Measurements from ENCODE around the gene MAML2.

Gene MAML2

DNA sequence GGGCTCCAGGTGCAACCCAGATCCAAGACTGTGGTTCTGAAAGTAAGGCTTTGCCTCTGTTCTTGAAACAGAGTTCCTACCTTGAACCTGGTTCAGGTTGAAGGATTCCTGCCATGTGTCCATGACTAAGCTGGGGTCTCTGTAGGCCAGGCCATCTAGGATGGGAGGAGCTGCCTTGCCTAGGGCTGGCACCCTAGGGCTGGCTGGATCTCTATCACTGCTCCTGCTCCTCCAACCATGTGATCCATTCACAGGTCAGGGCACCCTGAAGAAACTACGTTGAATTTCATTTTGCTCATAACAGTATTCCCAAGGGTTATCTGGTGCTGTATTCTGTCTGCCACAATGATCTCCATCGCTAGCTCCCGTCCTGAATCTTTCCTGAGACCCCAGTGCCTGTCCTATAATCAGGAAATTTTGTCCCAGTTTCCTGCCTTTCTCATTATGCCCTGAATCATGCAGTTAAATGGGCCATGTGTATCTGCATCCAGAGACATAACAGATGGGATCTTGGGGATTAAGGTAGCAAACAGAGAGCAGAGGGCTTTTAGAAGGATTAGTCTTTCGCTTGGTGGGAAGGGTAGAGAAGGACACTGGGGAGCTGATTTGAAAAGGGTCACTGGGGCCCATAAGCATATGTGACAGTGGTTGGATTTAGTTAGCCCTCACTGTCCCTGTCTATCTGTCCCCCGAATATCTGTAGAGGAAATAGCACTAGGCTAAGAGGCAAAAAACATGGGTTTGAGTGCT is 320.9 kb downstream of the MAML2 start:
- no peak for DNase-seq

DNA sequence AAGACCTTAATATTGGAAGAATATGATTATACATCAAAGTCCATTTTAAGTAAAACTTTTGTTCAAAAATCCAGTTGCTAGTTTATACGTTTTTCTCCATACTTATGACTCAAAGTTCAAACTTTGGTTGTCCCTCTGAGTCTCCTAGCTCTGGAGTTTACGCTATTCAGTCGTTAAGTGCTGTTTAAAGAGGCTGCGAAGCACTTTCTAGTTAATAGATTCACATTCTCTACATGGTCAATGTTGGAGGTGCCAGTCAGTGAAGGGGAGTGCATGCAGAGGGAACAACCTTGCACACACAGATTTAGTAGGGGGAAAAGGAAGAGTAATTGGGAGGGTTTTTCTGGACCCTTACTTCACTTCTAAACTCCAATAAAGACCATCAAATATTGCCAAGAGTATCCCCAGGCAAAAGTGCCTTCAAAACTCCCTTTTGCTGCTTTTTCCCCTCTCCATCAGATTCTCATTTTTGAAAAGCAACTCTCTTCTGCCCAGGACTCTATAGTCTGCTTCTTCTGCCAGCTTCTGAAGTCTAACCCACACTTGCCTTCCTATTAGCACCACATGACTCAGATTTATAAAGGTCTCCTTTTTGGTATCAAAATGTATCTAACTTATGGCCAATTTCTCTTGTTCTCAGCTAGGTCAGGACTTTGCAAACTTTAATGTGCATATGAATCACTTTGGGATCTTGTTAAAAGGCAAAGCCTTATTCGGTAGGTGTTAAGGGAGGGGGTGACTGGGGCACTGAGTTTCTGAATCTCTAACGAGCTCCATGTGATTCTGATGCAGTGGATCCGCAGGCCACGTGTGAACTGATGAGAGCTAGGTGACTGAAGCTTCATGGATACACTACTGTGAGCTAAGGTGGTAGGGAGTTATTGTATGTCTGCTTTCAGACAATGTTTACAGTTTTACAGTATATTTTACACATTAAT is 322.9 kb downstream of the MAML2 start:
- no peak for DNase-seq

DNA sequence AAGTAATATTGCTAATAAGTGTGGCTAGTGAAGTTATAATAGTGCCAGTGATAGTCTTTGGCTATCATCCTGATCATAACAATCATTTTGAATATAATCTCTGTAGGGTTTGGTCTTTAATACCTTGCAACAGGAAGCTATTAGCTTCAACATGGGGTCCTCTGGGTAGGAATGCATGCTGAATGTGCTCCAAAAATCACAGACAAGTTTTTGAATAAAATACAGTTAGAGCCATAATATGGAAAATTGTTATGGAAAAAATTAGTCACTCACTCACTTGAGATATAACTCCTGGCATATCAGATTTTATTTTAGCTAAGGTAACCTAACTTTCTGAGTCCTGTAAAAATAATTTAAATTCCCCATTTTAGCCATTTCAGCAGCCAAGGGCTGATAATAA is 323.7 kb downstream of the MAML2 start:
- no peak for DNase-seq

DNA sequence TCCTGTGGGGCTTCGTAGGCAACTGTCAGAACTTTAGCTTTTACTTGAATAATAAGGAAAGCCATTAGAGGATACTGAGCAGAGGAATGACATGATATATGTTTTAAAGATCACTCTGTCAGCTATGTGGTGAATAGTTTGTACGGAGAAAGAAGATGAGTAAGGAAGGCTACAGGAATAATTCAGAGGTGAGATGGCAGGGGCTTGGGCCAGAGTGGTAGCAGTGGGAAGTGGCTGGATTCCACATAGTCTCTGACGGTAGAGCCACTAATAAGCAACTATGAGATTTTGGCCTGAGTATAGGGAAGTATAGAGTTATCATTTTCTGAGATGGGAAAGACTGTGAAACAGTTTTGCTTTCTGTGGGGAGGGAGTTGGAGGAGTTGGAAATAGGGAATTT is 325.1 kb downstream of the MAML2 start:
- DNase-seq: no peak

DNA sequence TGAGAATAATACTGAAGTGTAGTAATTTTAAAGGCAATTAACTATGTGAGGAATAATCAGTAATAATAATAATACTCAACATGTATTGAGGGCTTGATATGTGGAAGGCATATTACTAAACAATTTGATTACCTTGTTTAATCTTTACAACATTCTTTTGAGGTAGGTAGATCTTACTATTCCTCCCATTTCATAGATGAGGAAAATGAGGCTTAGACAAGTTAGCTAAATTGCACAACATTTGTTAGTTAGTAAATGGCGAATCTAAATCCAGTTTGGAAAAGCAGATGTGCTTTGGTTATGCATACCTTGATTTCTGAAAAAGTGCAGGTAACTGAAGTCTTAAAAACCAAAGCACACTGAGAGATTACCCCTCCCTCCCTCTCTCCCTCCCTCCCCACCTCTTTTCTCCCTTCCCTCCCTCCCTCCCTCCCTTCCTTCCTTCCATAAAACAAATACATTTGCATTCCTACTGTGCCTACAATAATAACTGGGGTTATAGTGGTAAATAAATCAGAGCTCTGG is 326.0 kb downstream of the MAML2 start:
- no peak for DNase-seq

DNA sequence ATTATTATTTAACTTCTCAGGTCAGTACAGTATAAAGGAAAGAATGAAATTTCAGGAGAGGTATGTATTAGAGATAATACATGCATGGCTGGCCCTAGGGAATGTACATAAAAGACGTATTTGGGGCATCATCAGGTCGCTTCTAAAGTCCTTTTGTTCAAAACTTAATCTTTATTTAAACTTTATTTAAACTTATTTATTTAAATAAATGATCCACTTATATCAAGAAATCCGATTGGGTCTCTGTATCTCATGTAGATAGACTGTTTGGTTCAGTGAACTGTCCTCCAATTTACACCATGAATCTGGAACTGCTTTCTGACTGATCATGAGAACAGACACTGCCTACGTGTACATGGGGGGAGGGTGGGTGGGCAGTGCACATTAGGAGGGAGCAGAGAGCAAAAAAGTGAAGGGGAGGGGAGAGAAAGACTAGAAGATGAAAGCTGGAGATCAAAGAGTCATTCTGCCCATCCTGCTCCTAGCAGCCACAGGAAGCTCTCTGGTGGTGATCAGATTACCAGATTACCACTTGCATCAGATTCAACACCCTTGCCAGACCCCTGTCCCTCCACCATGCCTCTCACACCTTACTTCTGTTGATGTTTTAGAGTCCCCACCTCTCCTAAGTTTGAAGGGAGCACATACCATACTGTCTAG is 327.0 kb downstream of the MAML2 start:
- DNase-seq: no peak

DNA sequence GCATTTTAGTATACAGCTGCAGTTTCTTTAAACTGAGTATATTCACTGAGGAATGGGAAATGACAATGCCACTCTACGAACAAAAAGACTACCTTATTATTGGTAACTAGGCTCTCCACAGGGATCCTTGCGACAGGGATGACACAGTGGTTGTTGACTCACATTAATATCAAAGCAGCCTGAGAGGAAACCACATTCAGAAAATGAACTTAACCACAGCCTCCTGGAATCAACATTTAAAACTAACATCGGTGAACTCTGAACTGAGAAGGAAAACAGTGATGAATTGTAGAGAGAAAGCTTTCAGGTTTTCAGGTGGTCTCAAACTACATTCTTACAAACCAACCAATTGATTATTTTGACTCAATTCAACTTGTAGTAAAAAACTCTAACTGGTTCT is 328.8 kb downstream of the MAML2 start:
- DNase-seq: no peak

DNA sequence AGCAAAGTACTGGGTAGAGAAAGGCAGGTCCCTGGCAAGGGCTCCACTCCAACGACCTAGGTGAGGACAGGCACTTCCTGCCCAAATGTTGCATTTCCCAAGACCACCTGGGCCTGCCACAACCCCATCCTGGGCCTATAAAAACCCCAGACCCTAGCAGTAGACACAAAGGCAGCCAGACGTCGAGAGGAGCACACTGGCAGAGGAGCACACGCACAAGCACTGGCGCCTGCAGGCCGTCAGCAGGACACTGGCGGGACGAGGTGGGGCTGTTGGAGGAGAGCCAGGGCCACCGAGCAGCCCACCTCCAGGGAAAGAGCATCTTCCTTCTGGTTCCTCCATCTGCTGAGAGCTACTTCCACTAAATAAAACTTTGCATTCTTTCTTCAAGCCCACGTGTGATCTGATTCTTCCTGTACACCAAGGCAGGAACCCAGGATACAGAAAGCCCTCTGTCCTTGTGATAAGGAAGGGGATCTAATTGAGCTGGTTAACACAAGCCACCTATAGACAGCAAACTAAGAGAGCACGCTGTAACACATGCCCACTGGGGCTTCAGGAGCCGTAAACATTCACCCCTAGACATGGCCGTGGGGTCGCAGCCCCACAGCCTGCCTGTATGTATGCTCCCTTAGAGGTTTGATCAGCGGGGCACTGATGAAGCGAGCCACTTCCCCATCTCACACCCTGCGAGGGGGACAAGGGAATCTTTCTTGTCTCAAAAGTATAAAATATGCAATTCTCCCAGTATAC is 329.4 kb downstream of the MAML2 start:
- DNase-seq: no peak

DNA sequence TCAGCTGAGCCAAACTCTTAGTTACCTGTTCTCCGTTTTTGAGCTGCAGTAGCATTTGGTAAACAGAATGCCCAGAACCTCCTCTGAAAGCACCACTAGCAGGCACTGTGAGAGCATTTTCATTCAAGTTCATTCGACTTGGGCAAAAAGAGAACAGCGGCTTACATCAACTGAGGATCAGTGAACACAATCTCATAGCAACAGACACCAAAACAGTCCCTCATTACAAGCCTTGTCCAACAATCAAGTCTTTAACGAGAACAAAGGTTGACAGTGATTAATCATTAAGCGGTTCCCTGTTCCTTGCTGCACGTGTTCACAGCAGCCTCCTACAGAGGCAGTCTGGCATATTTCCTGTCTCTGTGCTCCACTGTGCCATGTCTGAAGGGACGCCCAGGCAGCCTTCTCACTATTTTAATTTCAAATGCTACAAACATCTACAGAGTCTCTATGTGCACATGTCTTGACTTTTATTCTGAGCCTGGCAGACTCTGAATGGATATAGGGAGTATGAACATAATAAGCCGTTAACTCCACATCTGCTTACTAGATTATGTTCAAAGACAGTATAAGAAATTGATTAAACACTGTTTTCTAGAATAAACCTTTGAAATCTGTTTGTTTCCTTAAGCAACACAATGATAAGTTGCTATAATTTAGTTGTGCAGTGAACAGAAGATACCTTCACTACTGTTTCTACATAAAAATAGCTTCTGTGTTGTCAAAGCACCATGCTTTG is 330.7 kb downstream of the MAML2 start:
- no peak for DNase-seq

DNA sequence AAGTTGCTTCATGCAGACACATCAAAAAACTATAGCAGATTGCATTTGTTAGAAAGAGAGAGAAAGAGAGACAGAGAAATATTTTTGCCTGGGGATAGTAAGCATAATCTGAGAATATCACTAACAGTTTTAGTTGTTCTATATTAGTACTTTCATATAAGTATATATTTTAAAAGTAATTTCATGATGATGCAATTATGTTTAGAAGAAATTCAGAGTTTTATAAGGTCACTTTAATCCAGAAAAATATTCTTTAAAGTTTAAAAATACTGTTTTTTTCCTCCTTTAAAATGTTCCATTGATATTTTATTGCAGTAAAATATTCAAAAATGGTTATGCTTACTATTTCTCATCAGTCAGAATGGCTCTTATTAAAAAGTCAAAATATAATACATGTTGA is 332.3 kb downstream of the MAML2 start:
- no peak for DNase-seq

DNA sequence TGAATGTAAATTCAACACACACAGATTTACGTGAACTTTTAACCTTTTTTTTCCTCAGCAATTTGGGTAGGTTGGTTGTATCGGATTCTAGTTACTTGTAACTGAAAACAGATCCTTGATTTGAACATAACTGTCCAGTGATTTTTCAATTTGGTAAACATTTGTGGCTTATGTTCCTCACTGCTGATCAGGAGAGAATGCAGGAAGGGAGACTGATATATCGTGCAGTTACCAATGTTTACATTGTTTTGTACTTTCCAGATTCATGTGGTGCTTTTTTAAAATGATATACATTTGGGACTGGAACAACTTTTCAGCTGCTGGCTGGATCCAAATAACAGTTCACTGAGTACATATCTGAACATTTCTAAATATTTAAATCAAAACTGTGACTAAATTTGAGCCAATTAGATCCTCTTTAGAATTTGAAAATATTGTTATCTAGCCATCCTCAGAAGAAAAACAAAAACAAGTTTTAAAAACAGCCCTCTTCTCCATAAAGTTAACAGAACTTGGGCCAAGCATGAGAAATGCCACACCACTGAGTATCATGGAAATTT is 334.8 kb downstream of the MAML2 start:
- DNase-seq: no peak

DNA sequence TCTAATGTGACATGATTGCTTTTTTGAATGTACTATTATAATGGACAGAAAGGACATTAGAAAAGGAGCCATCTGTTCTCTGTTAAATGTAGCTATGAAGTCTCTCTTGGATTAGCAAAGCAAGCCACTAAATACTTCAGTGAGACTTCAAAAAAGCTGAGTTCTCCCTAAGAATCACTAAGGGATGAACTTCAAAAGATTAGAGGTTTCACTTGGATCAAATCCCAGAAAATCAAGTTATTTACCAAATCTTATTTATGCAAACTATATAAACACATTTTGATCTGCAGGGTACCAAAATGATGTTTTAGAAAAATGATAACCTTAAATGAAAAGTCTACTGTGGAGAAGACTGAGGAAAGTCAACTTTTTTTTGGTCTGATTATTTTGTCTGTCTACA is 337.0 kb downstream of the MAML2 start:
- DNase-seq: no peak

DNA sequence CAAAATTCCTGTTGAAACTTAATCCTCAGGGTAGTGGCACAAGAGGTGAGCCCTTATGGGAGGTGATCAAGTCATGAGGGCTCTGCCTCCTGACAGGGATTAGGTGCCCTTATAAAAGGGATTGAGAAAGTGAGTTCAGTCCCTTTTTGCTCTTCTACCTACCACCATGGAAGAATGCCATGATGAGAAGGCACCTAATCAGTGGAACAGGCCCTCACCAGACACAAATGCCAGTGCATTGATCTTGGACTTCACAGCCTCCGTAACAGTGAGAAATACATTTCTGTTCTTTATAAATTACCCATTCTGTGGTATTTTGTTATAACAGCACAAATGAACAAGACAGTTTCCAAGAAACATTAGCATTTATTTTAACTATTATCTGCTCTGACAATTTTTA is 338.1 kb downstream of the MAML2 start:
- no peak for DNase-seq

DNA sequence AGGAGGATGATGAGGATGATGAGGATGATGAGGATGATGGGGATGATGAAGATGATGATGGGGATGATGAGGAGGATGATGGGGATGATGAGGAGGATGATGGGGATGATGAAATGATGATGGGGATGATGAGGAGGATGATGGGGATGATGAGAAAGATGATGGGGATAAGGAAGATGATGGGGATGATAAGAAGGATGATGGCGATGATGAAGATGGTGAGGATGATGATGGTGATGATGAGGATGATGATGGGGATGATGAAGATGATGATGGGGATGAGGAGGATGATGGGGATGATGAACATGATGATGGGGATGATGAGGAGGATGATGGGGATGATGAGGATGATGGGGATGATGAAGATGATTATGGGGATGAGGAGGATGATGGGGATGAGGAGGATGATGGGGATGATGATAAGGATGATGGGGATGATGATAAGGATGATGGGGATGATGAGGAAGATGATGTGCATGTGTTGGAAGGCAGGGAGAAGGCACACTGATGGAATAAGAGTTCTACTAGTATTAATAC is 340.2 kb downstream of the MAML2 start:
- DNase-seq: no peak

DNA sequence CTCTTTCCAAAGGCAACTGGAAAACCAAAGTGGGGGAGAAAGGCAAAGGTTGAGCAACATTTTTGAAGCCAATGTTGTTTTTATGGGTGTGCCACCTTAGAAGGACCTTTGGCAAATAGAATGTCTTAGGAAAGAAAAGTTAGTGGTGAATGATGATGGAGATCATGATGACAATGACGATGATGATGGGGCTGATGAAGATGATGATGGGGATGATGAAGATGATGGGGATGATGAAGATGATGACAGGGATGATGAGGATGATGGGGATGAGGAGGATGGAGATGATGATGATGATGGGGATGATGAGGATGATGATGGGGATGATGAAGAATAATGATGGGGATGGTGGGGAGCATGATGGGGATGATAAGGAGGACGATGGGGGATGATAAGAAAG is 340.7 kb downstream of the MAML2 start:
- no peak for DNase-seq

DNA sequence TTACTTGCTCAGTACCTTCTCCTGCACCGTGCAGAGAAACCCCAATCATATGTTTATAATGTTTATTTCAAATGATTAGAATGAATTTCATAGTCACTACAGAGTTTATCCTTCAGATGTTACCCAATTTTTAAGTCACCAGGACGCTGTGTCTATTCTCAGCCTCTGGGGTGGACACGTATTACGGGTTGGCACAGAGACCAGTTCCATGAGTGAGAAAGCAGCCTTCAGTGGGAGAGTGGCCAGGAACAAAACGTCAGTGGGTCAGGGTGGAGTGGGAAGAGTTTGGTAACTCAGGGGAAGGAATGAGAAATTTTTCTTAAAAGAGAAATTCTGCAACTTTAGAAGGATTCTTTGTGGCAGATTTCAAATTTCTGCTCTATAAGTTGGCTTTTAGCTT is 342.0 kb downstream of the MAML2 start:
- DNase-seq: no peak

DNA sequence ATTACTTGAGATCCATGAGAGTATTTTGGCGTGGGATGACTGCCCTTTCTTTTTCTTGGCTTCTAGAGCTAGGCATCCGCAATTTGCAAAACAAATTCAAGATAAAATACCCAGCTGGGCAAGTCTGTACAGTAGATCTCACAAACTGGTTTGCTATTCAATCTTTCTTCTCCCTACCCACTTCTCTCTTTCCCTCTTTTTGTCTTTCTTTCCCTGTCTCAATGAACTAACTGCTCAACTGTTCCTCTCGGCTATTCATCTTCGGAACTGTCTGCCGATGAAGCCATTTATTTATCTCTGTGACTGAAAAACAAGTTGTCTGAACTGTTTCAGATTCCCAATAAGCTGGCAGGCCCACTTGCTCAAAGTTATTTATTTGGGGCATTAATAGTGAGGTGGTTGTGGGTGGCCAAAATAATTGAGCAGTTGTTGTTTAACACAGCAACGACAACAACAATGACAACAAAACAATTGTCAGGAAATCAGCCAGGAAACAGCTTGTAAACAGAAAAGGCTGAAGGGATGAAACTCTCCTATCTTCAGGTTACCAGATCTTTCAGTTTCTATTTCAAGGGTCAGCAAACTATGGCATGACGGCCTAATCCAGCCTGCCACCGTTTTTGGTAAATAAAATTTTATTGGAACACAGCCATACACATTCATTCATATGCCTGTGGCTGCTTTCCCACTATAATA is 343.1 kb downstream of the MAML2 start:
- peak; percentile 41 for DNase-seq

DNA sequence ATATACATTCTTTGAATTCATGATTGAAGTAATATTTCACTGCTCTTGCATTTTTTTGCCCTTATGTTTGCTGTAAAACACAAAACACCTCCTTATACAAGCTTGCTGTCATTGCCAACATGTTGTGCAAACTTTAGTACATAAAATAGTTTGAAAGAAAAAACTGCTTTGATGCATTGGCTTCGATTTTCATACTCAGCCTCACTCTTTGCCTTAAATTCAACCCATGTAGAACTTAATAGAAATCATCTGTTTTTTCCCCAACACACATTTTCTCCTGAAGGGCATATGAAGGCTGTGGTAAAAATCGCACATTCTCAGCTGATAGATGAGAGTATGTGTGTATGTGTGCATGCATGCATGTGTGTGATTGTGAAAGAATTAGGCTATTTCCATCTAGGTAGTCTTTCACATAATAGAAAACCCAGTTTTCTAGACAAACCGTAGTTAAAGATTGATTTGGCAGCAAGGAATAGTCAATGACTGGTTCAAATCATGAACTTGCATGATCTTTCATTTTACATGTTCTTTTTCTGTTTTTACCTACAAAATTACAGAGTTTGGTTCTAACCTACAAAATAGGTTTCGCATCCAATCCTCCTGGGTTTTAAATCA is 346.3 kb downstream of the MAML2 start:
- no peak for DNase-seq

DNA sequence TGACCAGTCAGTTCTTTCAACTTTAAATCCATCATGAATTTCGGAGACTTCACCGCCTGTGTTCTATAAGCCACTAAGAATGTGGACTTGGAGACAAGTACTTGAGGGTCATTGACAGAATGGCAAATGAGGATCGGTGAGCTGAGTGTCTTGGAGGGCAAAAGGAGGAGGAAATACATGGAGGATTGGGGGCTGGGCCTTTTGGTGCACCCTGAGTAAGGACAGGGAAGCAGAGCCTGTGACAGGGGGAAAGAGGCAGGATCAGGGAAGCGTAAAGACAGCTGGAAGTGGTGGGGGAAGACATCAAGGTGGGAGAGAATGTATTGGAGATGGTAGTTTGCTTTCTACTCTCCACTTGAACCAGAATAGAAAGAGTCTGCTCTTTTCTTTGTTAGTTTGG is 348.7 kb downstream of the MAML2 start:
- DNase-seq: no peak

Data from NCI-H1105 treated with DMSO at 0.1 percent for 48 hours (cell line).